GM18861 (cell line): ENCODE measurements around the gene KRT83.
"Not testable (repeated sequence)": the region's sequence is repeated elsewhere in the genome, so short reads cannot be mapped to it uniquely, and the experiment has no call there.

Source experiments
- ATAC-seq: cut with Tn5 transposase; IDR thresholded peaks from one replicate; pipeline ENCODE4 v1.9.1; 2021; ENCODE audit not compliant: unreplicated experiment

The KRT83 gene

GRCh38 chr12:52334185-52334584 is 13.0 kb upstream of the KRT83 start:
- no peak for ATAC-seq

DNA sequence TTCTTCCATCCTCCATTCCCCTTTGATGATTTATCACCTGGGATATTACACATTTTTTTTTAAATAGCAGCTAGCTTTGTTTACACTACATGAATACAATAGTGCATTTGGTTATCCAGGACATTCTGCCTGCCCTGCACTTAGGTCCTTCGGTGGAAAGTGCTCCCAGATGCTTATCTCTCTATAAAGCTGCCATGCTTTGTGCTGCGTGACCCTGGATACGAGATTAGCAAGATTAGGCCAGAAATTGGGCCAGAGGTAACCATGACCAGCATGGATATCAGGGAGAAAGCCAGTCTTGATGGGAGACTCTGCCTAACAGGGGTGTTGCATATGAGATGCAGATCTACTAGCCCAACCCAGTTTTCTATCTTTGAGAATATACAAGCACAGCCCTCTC is 12.1 kb upstream of the KRT83 start:
- no peak for ATAC-seq

GRCh38 chr12:52332381-52332780 is 11.2 kb upstream of the KRT83 start:
- ATAC-seq: no peak

GRCh38 chr12:52331833-52332232 is 10.6 kb upstream of the KRT83 start:
- ATAC-seq: no peak

DNA sequence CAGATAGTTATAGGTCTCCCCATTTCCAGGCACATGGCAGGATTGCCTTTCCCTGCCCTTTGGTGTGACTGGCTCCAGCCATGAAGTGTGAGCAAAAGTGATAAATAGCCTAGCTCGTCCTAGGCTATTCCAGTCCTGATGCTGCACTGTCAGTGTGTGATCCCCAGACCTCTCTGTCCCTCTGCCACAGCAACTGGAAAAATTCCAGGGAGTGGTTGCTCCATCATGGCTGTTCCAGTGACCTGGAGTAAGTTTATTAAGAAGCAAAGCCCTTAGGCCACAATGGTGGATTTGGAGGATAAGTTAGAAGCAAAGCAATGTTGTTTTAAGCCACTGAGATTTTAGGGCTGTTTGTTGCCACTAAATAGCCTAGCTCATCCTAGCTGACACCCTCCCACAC is 9.8 kb upstream of the KRT83 start:
- no peak for ATAC-seq

DNA sequence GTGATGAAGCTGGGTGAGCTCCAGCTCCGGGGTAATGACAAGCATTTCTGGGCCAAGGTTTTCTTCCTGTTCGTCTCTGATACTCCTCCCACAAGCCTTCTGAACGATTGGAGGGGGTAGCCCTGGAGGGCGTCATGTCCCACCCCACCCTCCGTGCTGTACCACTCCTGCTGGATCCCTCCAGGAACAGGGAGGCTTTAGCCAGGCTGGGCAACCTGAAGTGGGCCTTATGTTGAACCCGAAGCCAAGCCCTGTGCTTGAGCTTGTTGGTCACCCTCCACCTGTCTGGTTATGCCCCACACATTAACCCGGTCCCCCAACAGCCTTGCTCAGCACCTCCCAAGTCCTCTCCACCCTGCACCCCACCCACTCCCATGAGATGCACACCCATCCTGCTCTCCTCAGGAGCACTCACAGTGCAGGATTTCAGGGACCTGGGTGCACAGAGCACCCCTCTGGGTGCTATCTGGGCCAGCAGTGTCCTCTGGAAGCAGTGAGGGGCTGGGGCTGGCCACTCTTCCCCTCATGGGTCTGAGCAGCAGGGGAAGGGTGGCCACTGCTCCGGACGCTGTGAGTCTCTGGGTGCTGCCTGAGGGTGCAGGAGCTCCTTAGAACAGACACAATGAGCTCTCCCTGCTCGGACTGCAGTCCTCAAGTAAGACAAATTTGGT is 6.8 kb upstream of the KRT83 start:
- ATAC-seq: no peak

DNA sequence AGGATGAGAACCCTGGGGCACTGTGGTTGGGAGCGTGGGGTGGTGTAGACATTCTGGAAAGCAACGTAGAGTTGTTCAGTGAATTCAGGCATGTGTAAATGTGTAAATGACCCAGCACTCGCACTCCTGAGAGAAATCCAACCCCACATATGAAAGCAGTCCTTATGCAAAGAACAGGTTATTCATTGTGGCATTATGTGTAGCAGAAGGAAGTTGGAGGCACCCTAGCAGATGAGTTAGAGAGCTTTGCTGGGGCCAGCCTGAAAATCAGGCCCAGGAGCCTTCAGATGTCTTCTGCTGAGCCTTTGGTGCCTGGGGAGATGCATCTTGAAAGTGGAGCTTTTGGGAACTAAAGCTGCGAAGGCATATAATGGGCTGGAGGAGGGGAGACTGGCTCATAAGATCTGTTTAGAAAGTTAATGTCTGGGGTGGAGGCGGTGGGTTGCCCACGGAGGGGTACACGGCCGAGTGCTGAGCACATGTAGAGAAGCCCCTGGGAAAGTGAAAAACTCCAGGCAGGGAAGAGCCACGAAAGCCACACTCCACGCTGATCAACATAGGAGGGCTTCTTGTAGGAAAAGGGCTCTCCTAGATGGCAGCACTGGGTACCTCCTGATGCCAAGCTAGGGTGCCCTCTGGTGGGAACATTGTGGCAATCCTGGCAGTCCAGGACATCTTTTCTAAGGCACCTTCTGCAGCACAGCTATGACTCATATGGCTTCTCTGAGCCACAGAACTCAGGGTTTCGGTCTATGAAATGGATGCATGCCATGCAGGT is 6.0 kb upstream of the KRT83 start:
- ATAC-seq: peak; percentile 86

DNA sequence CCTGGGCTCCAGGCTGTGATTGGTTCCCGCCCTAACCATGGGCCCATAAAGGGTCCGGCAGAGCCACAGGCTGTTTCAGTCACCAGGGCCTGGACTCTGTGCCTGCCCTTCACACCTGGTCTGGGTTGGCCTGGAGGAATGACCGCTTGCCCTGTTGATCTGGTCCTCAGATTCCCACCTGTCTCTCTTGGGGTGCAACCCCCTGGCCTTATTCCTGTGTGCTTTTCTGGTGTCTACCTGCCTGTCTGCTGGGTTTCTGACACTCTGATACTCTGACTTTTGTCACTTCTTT is 2.9 kb upstream of the KRT83 start:
- ATAC-seq: no peak

- no peak for ATAC-seq
Measured at GRCh38 chr12:52323416-52324152, 2.4 kb upstream of the KRT83 start.

DNA sequence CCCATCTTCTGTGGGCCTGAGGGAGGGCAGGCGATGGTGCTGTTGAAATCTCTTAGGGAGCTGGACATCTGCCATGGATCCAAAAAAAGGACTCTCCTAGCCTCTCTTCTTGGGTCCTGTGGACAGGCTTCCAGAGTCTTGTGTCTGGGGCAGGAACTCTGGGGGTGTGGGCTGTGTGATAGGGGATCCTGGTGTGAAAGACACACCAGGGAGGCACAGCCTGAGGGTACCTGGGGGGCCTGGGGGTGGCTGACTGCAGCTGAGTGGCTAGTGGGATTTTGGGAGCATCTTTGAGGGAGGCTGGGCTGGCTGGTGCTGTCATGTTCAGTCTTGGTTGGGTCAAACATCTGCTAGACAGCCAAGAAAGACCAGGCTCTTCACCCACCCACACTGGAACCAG is 1.8 kb upstream of the KRT83 start:
- no peak for ATAC-seq

GRCh38 chr12:52322069-52322468 is 871 bp upstream of the KRT83 start:
- no peak for ATAC-seq

DNA sequence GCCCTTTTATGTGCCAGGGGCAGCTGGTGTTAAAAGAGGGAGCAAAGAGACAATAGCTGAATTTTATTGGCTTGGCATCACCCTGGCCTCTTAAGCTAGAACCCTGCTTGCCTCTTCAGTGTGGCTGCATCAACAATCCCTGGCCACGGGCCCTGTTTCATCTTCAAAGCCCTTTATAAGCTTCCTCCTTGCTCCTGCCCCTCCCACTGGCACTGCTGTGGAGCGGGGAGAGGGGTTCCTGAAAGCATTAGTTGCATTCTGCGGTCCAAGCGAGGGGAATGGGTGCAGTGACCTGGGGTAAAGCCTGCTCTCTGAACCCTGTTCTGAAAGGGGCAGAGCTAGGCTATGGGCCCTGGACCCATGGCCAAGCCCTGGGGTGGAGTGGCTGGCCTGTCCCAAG is 220 bp upstream of the KRT83 start:
- ATAC-seq: no peak

DNA sequence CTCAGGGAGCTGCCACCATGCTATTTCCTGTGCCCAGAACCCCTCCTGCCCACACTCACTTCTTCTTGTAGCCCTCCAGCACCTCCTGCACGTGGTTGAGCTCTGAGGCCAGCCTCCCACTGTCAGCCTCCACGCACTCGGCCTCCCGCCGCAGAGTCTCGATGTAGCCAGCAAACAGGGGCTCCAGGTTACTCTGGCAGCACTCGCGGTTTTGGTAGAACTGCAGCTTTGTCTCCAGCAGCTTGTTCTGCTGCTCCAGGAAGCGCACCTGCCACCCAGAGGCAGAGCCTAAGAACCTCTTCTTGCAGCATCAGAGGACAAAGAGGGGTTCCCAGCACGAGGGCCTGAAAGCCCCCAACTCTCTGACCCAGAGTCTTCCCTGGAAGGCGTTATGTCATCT is 2.1 kb downstream of the KRT83 start:
- no peak for ATAC-seq

DNA sequence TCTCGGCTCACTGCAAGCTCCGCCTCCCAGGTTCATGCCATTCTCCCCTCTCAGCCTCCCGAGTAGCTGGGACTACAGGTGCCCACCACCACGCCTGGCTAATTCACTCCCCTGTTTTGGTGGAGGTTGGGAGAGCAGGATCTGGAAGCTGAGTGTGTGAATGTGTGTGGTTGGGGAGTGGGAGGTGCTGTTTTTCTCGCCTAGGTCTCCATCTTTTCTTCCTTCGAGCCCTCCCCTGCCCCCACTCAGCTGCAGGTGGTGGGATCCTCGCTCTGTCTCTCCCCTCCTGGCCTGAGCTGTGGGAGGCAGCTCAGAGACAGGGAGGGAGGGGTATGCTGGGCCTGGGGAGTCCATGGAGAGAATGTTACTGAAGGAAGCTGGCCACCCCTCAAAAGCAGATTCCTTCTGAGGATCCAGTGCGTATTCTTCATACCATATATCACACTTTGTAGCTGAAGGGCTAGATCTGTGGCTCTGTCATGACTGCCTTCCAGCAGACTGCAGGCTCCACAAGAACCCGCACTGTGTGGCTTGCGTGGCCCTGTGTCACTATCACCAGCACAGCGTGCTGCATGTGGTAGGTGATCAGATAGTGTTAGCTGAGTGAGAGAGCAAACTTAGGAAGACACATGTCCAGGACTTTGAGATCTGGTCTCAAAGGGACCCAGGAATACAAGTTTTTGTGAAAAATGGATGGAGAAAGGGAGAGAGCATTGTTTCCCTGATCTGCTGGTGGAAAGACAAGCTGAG is 2.8 kb downstream of the KRT83 start:
- ATAC-seq: no peak

GRCh38 chr12:52317468-52318052 is 3.6 kb downstream of the KRT83 start:
- ATAC-seq: no peak

- ATAC-seq: no peak
Measured at GRCh38 chr12:52316701-52317100, 4.5 kb downstream of the KRT83 start.

- ATAC-seq: no peak
Measured at GRCh38 chr12:52316290-52316689, 4.9 kb downstream of the KRT83 start.

GRCh38 chr12:52315721-52316120 is 5.5 kb downstream of the KRT83 start:
- ATAC-seq: not testable (repeated sequence)

- no peak for ATAC-seq
Measured at GRCh38 chr12:52314511-52314910, 6.7 kb downstream of the KRT83 start.

- ATAC-seq: no peak
Measured at GRCh38 chr12:52313926-52314325, 7.3 kb downstream of the KRT83 start.

- no peak for ATAC-seq
Measured at GRCh38 chr12:52313461-52313860, 7.7 kb downstream of the KRT83 start.
